ENCODE results near the gene SORCS1. TPM values are rescaled to one million over a fixed set of nuclear protein-coding genes. Genes with fewer than 3 reads are reported as not detected.

Gene SORCS1
- total RNA-seq, 1 experiment from 2014 or later = not detected

DNA sequence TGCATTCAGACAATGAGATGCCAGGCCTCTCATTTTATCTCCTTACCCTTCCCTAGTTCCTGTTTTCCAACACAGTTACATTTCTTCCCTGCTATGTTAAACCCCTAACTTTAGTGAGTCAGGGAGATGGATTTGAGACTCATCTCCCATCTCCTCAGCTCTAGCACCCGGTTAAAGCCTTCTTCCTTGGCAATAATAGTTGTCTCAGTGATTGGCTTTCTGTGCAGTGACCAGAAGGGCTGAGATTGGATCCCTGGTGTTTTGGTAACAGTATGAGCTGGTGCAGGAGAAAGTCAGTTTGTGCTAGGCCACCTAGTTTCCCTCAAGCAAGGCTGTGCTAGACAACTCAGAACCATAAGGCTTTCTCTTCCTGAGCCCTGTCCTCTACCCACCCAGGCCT, 212.5 kb downstream of the SORCS1 start:
- ATAC-seq (no peak), DNase-seq (ENCODE audit: low read depth, low spot score) (no peak)
- Histone ChIP-seq H3K9me3 (ENCODE audit: control insufficient read depth in 1 of 2, insufficient read depth in 1 of 2, low read depth in 1 of 2, low read length in 2 of 2) (peaks cover 33 to 43% of the 10 kb centered on the region in 2 experiments; a peak in 2 of 4 replicates), H3K27me3 (ENCODE audit: insufficient read depth, low read length) (no peaks in the 10 kb centered on the region), H3K9me2 (ENCODE audit: insufficient read depth) (no peaks in the 10 kb centered on the region), H3K4me2 (ENCODE audit: low read length) (no peak overlapping the region), H3K4me3 (replicated peaks in 1 of 2; ENCODE audit: low read depth in 1 of 2, low read length in 2 of 2) (no peak overlapping the region), H3K36me3 (ENCODE audit: control insufficient read depth in 1 of 2, insufficient read depth in 2 of 2, low read length in 2 of 2) (no peaks in the 10 kb centered on the region), H2AFZ (ENCODE audit: low read depth, low read length, poor library complexity, severe bottlenecking) (no peak overlapping the region), H3K4me1 (ENCODE audit: control insufficient read depth in 1 of 2, insufficient read depth in 2 of 2, low read length in 2 of 2) (no peaks in the 10 kb centered on the region), H3K79me2 (ENCODE audit: insufficient read depth, low read length) (no peaks in the 10 kb centered on the region), H4K20me1 (ENCODE audit: insufficient read depth) (no peaks in the 10 kb centered on the region), H3K27ac (ENCODE audit: low read depth, low read length) (no peak overlapping the region), H3K9ac (ENCODE audit: low read length) (no peak overlapping the region)
- CTCF ChIA-PET = no interaction called here
- RAD21 ChIA-PET (ENCODE audit: low non-redundant PET in 1 of 2, low total read pairs in 2 of 2, uncharacterized antibody in 2 of 2, unreplicated experiment in 2 of 2) = no interaction called here
- intact Hi-C loops (cut with micrococcal nuclease) = no loop called here
- TF ChIP-seq CEBPB (IDR thresholded peaks at IDR 0.05; ENCODE audit: low read depth) (no peak), CBX3 (IDR thresholded peaks at IDR 0.05; ENCODE audit: low read depth) (no peak), ELF1 (IDR thresholded peaks at IDR 0.05; ENCODE audit: borderline replicate concordance, low read depth) (no peak), RAD21 (IDR thresholded peaks at IDR 0.05; ENCODE audit: low read depth) (no peak), POLR2A (IDR thresholded peaks at IDR 0.05; ENCODE audit: borderline replicate concordance, extremely low read depth, insufficient read depth, insufficient read length) (no peak), YY1 (IDR thresholded peaks at IDR 0.05; ENCODE audit: extremely low read depth, insufficient replicate concordance, low read depth, low read length) (no peak), EGR1 (IDR thresholded peaks at IDR 0.05; ENCODE audit: low read depth) (no peak)
- no TSS peak for BruUV-seq (replicated peaks)
- POLR2A ChIA-PET = no interaction called here

DNA sequence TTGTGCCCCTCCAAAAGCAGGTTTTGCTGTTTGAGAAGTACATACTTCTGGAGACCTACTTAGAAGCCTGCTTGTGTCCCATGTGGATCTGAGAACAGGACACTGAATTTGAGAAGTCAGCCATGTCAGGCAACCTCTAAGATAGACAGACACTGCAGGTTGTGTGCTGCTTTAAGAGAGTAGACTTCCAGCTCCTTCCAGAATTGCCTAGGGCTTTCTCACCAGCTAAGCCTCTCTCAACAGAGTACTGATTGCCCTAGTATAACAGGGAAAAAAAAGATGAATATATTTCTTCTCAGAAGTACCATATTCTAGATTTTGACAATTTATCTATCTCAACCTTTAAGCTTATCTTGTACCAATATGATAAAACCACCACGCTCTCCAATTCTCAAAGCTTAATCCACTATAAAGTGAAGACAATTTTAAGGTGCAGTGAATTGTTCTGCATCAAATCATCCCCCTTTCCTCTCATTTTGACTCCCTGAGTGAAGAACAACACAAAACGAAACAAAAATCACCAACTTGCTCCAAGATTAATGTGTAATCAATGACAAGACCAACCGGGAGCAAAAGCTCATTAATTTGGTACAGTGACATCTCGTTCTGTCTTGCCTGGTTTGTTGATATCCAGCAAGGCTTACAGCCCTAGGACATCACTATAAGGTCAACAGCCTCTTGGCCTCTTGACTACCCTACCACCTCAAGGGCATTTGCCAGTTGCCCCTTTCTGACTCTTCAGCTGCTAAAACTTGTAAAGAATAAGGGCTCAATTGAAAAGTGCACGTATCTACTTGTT, 214.6 kb downstream of the SORCS1 start:
- H4K20me1 ChIP-seq (ENCODE audit: insufficient read depth) = no peaks in the 10 kb centered on the region
- H3K9me3 ChIP-seq (ENCODE audit: control insufficient read depth in 1 of 2, insufficient read depth in 1 of 2, low read depth in 1 of 2, low read length in 2 of 2) = peaks cover 34 to 45% of the 10 kb centered on the region in 2 experiments; a peak in 2 of 4 replicates
- RAD21 ChIA-PET (ENCODE audit: low non-redundant PET in 1 of 2, low total read pairs in 2 of 2, uncharacterized antibody in 2 of 2, unreplicated experiment in 2 of 2) = no interaction called here
- no peaks in the 10 kb centered on the region for H3K79me2 ChIP-seq (ENCODE audit: insufficient read depth, low read length)
- H3K27me3 ChIP-seq (ENCODE audit: insufficient read depth, low read length) = no peaks in the 10 kb centered on the region
- H3K9me2 ChIP-seq (ENCODE audit: insufficient read depth) = no peaks in the 10 kb centered on the region
- CTCF ChIA-PET = no interaction called here
- POLR2A ChIA-PET = no interaction called here
- H3K4me1 ChIP-seq (ENCODE audit: control insufficient read depth in 1 of 2, insufficient read depth in 2 of 2, low read length in 2 of 2) = no peaks in the 10 kb centered on the region
- DNase-seq (ENCODE audit: low read depth, low spot score) (no peak), ATAC-seq (no peak)
- H3K36me3 ChIP-seq (ENCODE audit: control insufficient read depth in 1 of 2, insufficient read depth in 2 of 2, low read length in 2 of 2) = no peaks in the 10 kb centered on the region
- intact Hi-C loops (cut with micrococcal nuclease) = no loop called here
- no peak overlapping the region for H3K27ac ChIP-seq (ENCODE audit: low read depth, low read length)
- no peak overlapping the region for H3K4me2 ChIP-seq (ENCODE audit: low read length)
- no peak overlapping the region for H2AFZ ChIP-seq (ENCODE audit: low read depth, low read length, poor library complexity, severe bottlenecking)
- no peak overlapping the region for H3K4me3 ChIP-seq (replicated peaks in 1 of 2; ENCODE audit: low read depth in 1 of 2, low read length in 2 of 2)
- no peak overlapping the region for H3K9ac ChIP-seq (ENCODE audit: low read length)
- no TSS peak for BruUV-seq (replicated peaks)
- TF ChIP-seq, protein P1, sequence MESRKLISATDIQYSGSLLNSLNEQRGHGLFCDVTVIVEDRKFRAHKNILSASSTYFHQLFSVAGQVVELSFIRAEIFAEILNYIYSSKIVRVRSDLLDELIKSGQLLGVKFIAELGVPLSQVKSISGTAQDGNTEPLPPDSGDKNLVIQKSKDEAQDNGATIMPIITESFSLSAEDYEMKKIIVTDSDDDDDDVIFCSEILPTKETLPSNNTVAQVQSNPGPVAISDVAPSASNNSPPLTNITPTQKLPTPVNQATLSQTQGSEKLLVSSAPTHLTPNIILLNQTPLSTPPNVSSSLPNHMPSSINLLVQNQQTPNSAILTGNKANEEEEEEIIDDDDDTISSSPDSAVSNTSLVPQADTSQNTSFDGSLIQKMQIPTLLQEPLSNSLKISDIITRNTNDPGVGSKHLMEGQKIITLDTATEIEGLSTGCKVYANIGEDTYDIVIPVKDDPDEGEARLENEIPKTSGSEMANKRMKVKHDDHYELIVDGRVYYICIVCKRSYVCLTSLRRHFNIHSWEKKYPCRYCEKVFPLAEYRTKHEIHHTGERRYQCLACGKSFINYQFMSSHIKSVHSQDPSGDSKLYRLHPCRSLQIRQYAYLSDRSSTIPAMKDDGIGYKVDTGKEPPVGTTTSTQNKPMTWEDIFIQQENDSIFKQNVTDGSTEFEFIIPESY (IDR thresholded peaks at IDR 0.05; ENCODE audit: extremely low read depth, insufficient replicate concordance, low read length) = no peak
- TF ChIP-seq ELF1 (IDR thresholded peaks at IDR 0.05; ENCODE audit: borderline replicate concordance, low read depth) (no peak), ZNF274 (IDR thresholded peaks at IDR 0.05; ENCODE audit: low read depth, low read length) (no peak), CEBPB (IDR thresholded peaks at IDR 0.05; ENCODE audit: low read depth) (no peak), POLR2A (IDR thresholded peaks at IDR 0.05; ENCODE audit: borderline replicate concordance, extremely low read depth, insufficient read depth, insufficient read length) (no peak), SRF (IDR thresholded peaks at IDR 0.05; ENCODE audit: low read depth) (no peak), RAD21 (IDR thresholded peaks at IDR 0.05; ENCODE audit: low read depth) (no peak), SP1 (IDR thresholded peaks at IDR 0.05; ENCODE audit: low read depth) (no peak), FOSL1 (IDR thresholded peaks at IDR 0.05; ENCODE audit: low read depth) (no peak), CBX3 (IDR thresholded peaks at IDR 0.05; ENCODE audit: low read depth) (no peak), TCF7L2 (IDR thresholded peaks at IDR 0.05; ENCODE audit: borderline replicate concordance, extremely low read depth, insufficient read depth, insufficient read length) (no peak)
- TF ChIP-seq, protein P2, sequence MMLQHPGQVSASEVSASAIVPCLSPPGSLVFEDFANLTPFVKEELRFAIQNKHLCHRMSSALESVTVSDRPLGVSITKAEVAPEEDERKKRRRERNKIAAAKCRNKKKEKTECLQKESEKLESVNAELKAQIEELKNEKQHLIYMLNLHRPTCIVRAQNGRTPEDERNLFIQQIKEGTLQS (IDR thresholded peaks at IDR 0.05) = no peak
- TF ChIP-seq, protein P3, sequence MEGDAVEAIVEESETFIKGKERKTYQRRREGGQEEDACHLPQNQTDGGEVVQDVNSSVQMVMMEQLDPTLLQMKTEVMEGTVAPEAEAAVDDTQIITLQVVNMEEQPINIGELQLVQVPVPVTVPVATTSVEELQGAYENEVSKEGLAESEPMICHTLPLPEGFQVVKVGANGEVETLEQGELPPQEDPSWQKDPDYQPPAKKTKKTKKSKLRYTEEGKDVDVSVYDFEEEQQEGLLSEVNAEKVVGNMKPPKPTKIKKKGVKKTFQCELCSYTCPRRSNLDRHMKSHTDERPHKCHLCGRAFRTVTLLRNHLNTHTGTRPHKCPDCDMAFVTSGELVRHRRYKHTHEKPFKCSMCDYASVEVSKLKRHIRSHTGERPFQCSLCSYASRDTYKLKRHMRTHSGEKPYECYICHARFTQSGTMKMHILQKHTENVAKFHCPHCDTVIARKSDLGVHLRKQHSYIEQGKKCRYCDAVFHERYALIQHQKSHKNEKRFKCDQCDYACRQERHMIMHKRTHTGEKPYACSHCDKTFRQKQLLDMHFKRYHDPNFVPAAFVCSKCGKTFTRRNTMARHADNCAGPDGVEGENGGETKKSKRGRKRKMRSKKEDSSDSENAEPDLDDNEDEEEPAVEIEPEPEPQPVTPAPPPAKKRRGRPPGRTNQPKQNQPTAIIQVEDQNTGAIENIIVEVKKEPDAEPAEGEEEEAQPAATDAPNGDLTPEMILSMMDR (IDR thresholded peaks at IDR 0.05 in 2 of 3, conservative IDR thresholded peaks at IDR 0.05 in 1 of 3; ENCODE audit: borderline replicate concordance in 1 of 3, insufficient read depth in 1 of 3, low read depth in 2 of 3, low read length in 2 of 3) = no peak

All from HCT116 (cell line).